ENCODE results near the gene C3orf22.

Gene C3orf22

GRCh38 chr3:126556637-126557414 is 1.9 kb downstream of the C3orf22 start:
- no peak overlapping the region for H3K4me3 ChIP-seq (ENCODE audit: low read length)
- no peak for TF ChIP-seq CTCF (IDR thresholded peaks at IDR 0.05; ENCODE audit: insufficient read depth, low read depth, low read length, missing control alignments)
- DNase-seq (ENCODE audit: low read depth), result no peak

- no peak for DNase-seq (ENCODE audit: low read depth)
- no peak for TF ChIP-seq CTCF (IDR thresholded peaks at IDR 0.05; ENCODE audit: insufficient read depth, low read depth, low read length, missing control alignments)
- no peak overlapping the region for H3K4me3 ChIP-seq (ENCODE audit: low read length)
These were observed 2.7 kb downstream of the C3orf22 start for GRCh38 chr3:126555795-126556636.

GRCh38 chr3:126554560-126555525 is 3.9 kb downstream of the C3orf22 start:
- no peak for TF ChIP-seq CTCF (IDR thresholded peaks at IDR 0.05; ENCODE audit: insufficient read depth, low read depth, low read length, missing control alignments)
- no peak for DNase-seq (ENCODE audit: low read depth)
- no peak overlapping the region for H3K4me3 ChIP-seq (ENCODE audit: low read length)

- no peak for DNase-seq (ENCODE audit: low read depth)
- no peak overlapping the region for H3K4me3 ChIP-seq (ENCODE audit: low read length)
- TF ChIP-seq CTCF (IDR thresholded peaks at IDR 0.05; ENCODE audit: insufficient read depth, low read depth, low read length, missing control alignments), result no peak
These were observed 5.2 kb downstream of the C3orf22 start for GRCh38 chr3:126553284-126554084.

GRCh38 chr3:126552688-126553283 is 5.9 kb downstream of the C3orf22 start:
- DNase-seq (ENCODE audit: low read depth), result no peak
- no peak for TF ChIP-seq CTCF (IDR thresholded peaks at IDR 0.05; ENCODE audit: insufficient read depth, low read depth, low read length, missing control alignments)
- no peak overlapping the region for H3K4me3 ChIP-seq (ENCODE audit: low read length)
